GM23338 (cell line): Measurements from ENCODE around the gene RFC1. TPM values are rescaled to one million over a fixed set of nuclear protein-coding genes. Genes with fewer than 3 reads are reported as not detected.

Source experiments
- ATAC-seq: fragments of 200-7000 bp; cut with Tn5 transposase; 3 replicates; pipeline ENCODE4 v1.9.1; 2020
- DNase-seq: peaks from one replicate; pipeline ENCODE4 v3.0.0-alpha.2; 2015; ENCODE audit warnings: low spot score
- H2AFZ ChIP-seq: fragments of 200-600 bp; sonication (generic); 2 replicates; pipeline ENCODE4 v1.8.0; 2016; ENCODE audit warnings: antibody characterized with exemption, mild to moderate bottlenecking, moderate library complexity
- H3F3A ChIP-seq: fragments of 200-600 bp; sonication (generic); replicated peaks from 2 replicates; pipeline ENCODE4 v1.8.0; 2017; ENCODE audit warnings: antibody characterized with exemption, mixed run types, low read depth
- H3K27ac ChIP-seq: fragments of 200-600 bp; sonication (generic); 2 replicates; pipeline ENCODE4 v1.6.1; 2016; ENCODE audit warnings: low read depth
- H3K27me3 ChIP-seq: fragments of 200-600 bp; sonication (generic); 2 replicates; pipeline ENCODE4 v1.8.0; 2016; ENCODE audit warnings: mild to moderate bottlenecking, mixed run types, moderate library complexity; ENCODE audit not compliant: insufficient read depth
- H3K36me3 ChIP-seq: fragments of 200-600 bp; sonication (generic); 2 replicates; pipeline ENCODE4 v1.8.0; 2016; ENCODE audit warnings: mild to moderate bottlenecking; ENCODE audit not compliant: insufficient read depth
- H3K4me1 ChIP-seq: fragments of 200-600 bp; sonication (generic); 2 replicates; pipeline ENCODE4 v1.8.0; 2016; ENCODE audit warnings: mild to moderate bottlenecking, moderate library complexity; ENCODE audit not compliant: insufficient read depth
- H3K4me2 ChIP-seq: fragments of 200-600 bp; sonication (generic); 2 replicates; pipeline ENCODE4 v1.7.1; 2017; ENCODE audit warnings: mixed run types
- H3K4me3 ChIP-seq: fragments of 200-600 bp; sonication (generic); 2 replicates; pipeline ENCODE4 v1.6.1; 2016; ENCODE audit warnings: mixed run types
- H3K79me2 ChIP-seq: fragments of 200-600 bp; sonication (generic); replicated peaks from 2 replicates; pipeline ENCODE4 v1.8.0; 2017; ENCODE audit warnings: mild to moderate bottlenecking; ENCODE audit not compliant: insufficient read depth
- H3K9me2 ChIP-seq: fragments of 200-600 bp; sonication (generic); 2 replicates; pipeline ENCODE4 v1.8.0; 2017; ENCODE audit not compliant: insufficient read depth
- H4K20me1 ChIP-seq: fragments of 200-600 bp; sonication (generic); replicated peaks from 2 replicates; pipeline ENCODE4 v1.8.0; 2017; ENCODE audit warnings: mild to moderate bottlenecking; ENCODE audit not compliant: insufficient read depth
- H3K27ac Mint-ChIP-seq: 2 replicates; pipeline ENCODE4 v1.8.0; 2020; ENCODE audit warnings: inconsistent platforms, mild to moderate bottlenecking, moderate library complexity, mixed read lengths
- H3K27me3 Mint-ChIP-seq: 3 replicates; pipeline ENCODE4 v1.8.0; 2022; ENCODE audit warnings: low read depth, mild to moderate bottlenecking, moderate library complexity, mixed read lengths, inconsistent platforms; ENCODE audit not compliant: insufficient read depth, poor library complexity
- H3K36me3 Mint-ChIP-seq: 3 replicates; pipeline ENCODE4 v1.8.0; 2021; ENCODE audit warnings: low read depth, mild to moderate bottlenecking, inconsistent platforms, moderate library complexity, mixed read lengths
- H3K4me1 Mint-ChIP-seq: 3 replicates; pipeline ENCODE4 v1.8.0; 2020; ENCODE audit warnings: mild to moderate bottlenecking, inconsistent platforms, mixed read lengths
- H3K4me3 Mint-ChIP-seq: 3 replicates; pipeline ENCODE4 v1.8.0; 2021; ENCODE audit warnings: moderate library complexity, mild to moderate bottlenecking, inconsistent platforms, mixed read lengths
- H3K9me3 Mint-ChIP-seq: 3 replicates; pipeline ENCODE4 v1.8.0; 2020; ENCODE audit warnings: moderate library complexity, mild to moderate bottlenecking, inconsistent platforms, mixed read lengths
- CREB1 ChIP-seq: fragments of 250-450 bp; sonication (Bioruptor Pico); IDR thresholded peaks from 2 replicates; pipeline ENCODE4 v1.5.0; 2020; ENCODE audit warnings: low read depth, mild to moderate bottlenecking, moderate library complexity
- EZH2 ChIP-seq: fragments of 200-600 bp; sonication (generic); IDR thresholded peaks from one replicate; pipeline ENCODE4 v1.8.0; 2017; ENCODE audit warnings: antibody characterized with exemption, mild to moderate bottlenecking, low read depth; ENCODE audit not compliant: unreplicated experiment
- EZH2phosphoT487 ChIP-seq: fragments of 200-600 bp; sonication (generic); IDR thresholded peaks from one replicate; pipeline ENCODE4 v1.8.1; 2018; ENCODE audit warnings: antibody characterized with exemption; ENCODE audit not compliant: unreplicated experiment
- POLR2AphosphoS5 ChIP-seq: IDR thresholded peaks from 2 replicates; pipeline ENCODE4 v1.6.1; 2016; ENCODE audit warnings: antibody characterized with exemption, low read depth
- STAT1 ChIP-seq: IDR thresholded peaks from one replicate; pipeline ENCODE4 v1.6.1; 2016; ENCODE audit warnings: antibody characterized with exemption; ENCODE audit not compliant: unreplicated experiment
- ZNF114 ChIP-seq: fragments of 250-450 bp; sonication (Bioruptor Pico); IDR thresholded peaks from 2 replicates; pipeline ENCODE4 v1.5.0; 2020; ENCODE audit warnings: mild to moderate bottlenecking, moderate library complexity
- ZNF331 ChIP-seq: fragments of 250-450 bp; sonication (Bioruptor Pico); IDR thresholded peaks from 2 replicates; pipeline ENCODE4 v1.5.0; 2020; ENCODE audit warnings: low read depth, mild to moderate bottlenecking, moderate library complexity
- polyA plus RNA-seq: library from polyadenylated mRNA; unstranded; fragments of >200 nt; fragmentation: Nextera tagmentation; extraction: Ambion mirVana; gene quantifications from 2 replicates; pipeline ENCODE4 v1.2.1, GENCODE V29; 2016
- total RNA-seq: library from RNA; depleted of rRNA; stranded (reverse); fragments of >200 nt; shearing (Covaris generic); gene quantifications from 2 replicates; pipeline ENCODE4 v1.2.3, GENCODE V29; 2014
- TF ChIP-seq, protein P1 (sequence below), 2 experiments: fragments of 200-600 bp in 1 of 2; sonication (generic) in 1 of 2; conservative IDR thresholded peaks; 2 replicates each; pipeline versions ENCODE4 v1.5.1 to v1.6.1; 2016 to 2017; ENCODE audit warnings: antibody characterized with exemption in 2 of 2, low read depth in 2 of 2, mild to moderate bottlenecking in 2 of 2, moderate library complexity in 1 of 2
- TF ChIP-seq, protein P2 (sequence below): IDR thresholded peaks from 2 replicates; pipeline ENCODE4 v1.6.1; 2016; ENCODE audit warnings: antibody characterized with exemption
- TF ChIP-seq, protein P3 (sequence below): IDR thresholded peaks from one replicate; pipeline ENCODE4 v1.6.1; 2018; ENCODE audit warnings: antibody characterized with exemption; ENCODE audit not compliant: unreplicated experiment

RFC1 gene
- total and polyA plus RNA-seq, 2 experiments from 2014 or later = 75.8 to 228 TPM

DNA sequence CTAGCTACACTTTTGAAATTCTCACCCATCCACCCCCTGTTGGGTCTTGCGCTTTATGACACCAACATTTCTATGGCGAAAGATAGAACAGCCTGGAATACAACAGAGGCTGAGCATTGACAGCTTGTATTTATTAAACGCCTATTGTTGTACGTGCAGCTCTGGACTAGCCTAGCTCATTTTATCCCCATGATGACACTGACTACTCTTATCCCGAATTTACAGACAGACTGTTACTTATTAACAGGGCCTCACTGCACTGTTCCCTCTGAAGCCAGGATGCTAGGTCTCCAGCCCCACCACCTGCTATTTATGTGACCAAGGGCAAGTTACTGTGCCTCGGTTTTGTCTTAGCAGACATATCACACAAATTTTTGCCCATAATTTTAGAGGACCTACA lies 1.0 kb upstream of the RFC1 start (continued):
- TF ChIP-seq, protein P1, sequence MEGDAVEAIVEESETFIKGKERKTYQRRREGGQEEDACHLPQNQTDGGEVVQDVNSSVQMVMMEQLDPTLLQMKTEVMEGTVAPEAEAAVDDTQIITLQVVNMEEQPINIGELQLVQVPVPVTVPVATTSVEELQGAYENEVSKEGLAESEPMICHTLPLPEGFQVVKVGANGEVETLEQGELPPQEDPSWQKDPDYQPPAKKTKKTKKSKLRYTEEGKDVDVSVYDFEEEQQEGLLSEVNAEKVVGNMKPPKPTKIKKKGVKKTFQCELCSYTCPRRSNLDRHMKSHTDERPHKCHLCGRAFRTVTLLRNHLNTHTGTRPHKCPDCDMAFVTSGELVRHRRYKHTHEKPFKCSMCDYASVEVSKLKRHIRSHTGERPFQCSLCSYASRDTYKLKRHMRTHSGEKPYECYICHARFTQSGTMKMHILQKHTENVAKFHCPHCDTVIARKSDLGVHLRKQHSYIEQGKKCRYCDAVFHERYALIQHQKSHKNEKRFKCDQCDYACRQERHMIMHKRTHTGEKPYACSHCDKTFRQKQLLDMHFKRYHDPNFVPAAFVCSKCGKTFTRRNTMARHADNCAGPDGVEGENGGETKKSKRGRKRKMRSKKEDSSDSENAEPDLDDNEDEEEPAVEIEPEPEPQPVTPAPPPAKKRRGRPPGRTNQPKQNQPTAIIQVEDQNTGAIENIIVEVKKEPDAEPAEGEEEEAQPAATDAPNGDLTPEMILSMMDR (conservative IDR thresholded peaks at IDR 0.05; ENCODE audit: low read depth in 2 of 2) = no peak
- TF ChIP-seq EZH2 (no peak), ZNF331 (CRISPR knock-in tag) (no peak), CREB1 (CRISPR knock-in tag) (no peak), STAT1 (no peak), POLR2AphosphoS5 (no peak), ZNF114 (no peak), EZH2phosphoT487 (no peak)
- TF ChIP-seq, protein P2, sequence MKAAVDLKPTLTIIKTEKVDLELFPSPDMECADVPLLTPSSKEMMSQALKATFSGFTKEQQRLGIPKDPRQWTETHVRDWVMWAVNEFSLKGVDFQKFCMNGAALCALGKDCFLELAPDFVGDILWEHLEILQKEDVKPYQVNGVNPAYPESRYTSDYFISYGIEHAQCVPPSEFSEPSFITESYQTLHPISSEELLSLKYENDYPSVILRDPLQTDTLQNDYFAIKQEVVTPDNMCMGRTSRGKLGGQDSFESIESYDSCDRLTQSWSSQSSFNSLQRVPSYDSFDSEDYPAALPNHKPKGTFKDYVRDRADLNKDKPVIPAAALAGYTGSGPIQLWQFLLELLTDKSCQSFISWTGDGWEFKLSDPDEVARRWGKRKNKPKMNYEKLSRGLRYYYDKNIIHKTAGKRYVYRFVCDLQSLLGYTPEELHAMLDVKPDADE = no peak

DNA sequence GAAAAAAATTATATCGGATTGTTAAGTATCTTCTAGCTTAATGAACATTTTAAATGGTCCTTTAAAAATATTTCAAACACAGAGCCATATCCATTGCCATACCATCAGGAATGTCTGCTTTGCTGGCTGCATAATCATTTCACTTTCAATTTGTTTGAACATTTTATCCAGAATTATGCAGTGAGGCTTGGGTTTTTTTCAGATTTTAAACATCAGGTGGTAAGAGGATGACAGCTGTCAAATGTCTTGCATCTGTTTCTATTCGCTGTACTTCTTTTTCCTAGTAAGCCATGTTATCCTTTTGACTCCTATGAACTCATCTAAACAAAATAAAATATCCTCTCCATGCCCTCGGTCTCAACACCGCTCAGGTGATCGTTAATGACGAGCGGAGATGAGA lies 802 bp downstream of the RFC1 start:
- H3K27ac ChIP-seq = peak overlapping the region; percentile 95; the same call in 1 of the 2 replicates
- TF ChIP-seq, protein P1 (conservative IDR thresholded peaks at IDR 0.05; ENCODE audit: low read depth in 2 of 2) = no peak
- no peak for TF ChIP-seq ZNF114
- TF ChIP-seq, protein P3, sequence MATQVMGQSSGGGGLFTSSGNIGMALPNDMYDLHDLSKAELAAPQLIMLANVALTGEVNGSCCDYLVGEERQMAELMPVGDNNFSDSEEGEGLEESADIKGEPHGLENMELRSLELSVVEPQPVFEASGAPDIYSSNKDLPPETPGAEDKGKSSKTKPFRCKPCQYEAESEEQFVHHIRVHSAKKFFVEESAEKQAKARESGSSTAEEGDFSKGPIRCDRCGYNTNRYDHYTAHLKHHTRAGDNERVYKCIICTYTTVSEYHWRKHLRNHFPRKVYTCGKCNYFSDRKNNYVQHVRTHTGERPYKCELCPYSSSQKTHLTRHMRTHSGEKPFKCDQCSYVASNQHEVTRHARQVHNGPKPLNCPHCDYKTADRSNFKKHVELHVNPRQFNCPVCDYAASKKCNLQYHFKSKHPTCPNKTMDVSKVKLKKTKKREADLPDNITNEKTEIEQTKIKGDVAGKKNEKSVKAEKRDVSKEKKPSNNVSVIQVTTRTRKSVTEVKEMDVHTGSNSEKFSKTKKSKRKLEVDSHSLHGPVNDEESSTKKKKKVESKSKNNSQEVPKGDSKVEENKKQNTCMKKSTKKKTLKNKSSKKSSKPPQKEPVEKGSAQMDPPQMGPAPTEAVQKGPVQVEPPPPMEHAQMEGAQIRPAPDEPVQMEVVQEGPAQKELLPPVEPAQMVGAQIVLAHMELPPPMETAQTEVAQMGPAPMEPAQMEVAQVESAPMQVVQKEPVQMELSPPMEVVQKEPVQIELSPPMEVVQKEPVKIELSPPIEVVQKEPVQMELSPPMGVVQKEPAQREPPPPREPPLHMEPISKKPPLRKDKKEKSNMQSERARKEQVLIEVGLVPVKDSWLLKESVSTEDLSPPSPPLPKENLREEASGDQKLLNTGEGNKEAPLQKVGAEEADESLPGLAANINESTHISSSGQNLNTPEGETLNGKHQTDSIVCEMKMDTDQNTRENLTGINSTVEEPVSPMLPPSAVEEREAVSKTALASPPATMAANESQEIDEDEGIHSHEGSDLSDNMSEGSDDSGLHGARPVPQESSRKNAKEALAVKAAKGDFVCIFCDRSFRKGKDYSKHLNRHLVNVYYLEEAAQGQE = no peak

More for the DNA sequence above, 802 bp downstream of the RFC1 start:
- ATAC-seq = no peak
- H3K9me2 ChIP-seq = 0 out of 2 replicates have a peak, but pooled peaks cover 6% of the 10 kb centered on the region
- peaks cover 9% of the 10 kb centered on the region; the same call in 2 of the 3 replicates for H3K4me1 Mint-ChIP-seq
- peak overlapping the region; percentile 97 for H3K27ac Mint-ChIP-seq
- H4K20me1 ChIP-seq = peaks cover 24% of the 10 kb centered on the region
- peaks cover 6% of the 10 kb centered on the region for H3K9me3 Mint-ChIP-seq
- H3K79me2 ChIP-seq = peaks cover 57% of the 10 kb centered on the region
- H3K4me3 Mint-ChIP-seq = peak overlapping the region; percentile 88
- H2AFZ ChIP-seq = no peak overlapping the region
- peaks cover 3% of the 10 kb centered on the region for H3K36me3 Mint-ChIP-seq
- no peak for DNase-seq
- no peaks in the 10 kb centered on the region for H3K36me3 ChIP-seq
- peaks cover 11% of the 10 kb centered on the region; the same call in 1 of the 2 replicates for H3K27me3 ChIP-seq
- peaks cover 16% of the 10 kb centered on the region for H3K27me3 Mint-ChIP-seq
- peaks cover 10% of the 10 kb centered on the region for H3K4me1 ChIP-seq
- H3K4me3 ChIP-seq = peak overlapping the region; percentile 96
- peak overlapping the region; percentile 96 for H3K4me2 ChIP-seq
- H3F3A ChIP-seq = 0 out of 2 replicates have a peak, but pooled peaks cover 5% of the 10 kb centered on the region
